Measurements from ENCODE around the gene LYZL2. TPM values are rescaled to one million over a fixed set of nuclear protein-coding genes. Genes with fewer than 3 reads are reported as not detected.

Gene LYZL2
- total RNA-seq, 1 donor from 2014 or later = not detected

- Histone ChIP-seq H3K4me3 (ENCODE audit: insufficient read depth, low read depth, low read length) (no peak overlapping the region), H3K27me3 (ENCODE audit: insufficient read depth, low read length) (peaks cover 4% of the 10 kb centered on the region), H2AFZ (ENCODE audit: low read depth, low read length) (no peak overlapping the region), H3K27ac (ENCODE audit: low read depth, low read length) (no peak overlapping the region), H4K20me1 (ENCODE audit: insufficient read depth, low read length) (no peaks in the 10 kb centered on the region), H3K4me1 (ENCODE audit: insufficient read depth, low read length) (no peaks in the 10 kb centered on the region), H3K79me2 (ENCODE audit: insufficient read depth, low read length) (no peaks in the 10 kb centered on the region), H3K36me3 (ENCODE audit: insufficient read depth, low read length) (no peaks in the 10 kb centered on the region), H3K4me2 (ENCODE audit: low read length) (no peak overlapping the region), H3K9ac (ENCODE audit: low read length) (no peak overlapping the region), H3K9me3 (ENCODE audit: insufficient read depth, low read depth, low read length) (no peaks in the 10 kb centered on the region)
- DNase-seq (ENCODE audit: low read depth) (no peak), FAIRE-seq (no peak)
- Mint-ChIP-seq H3K4me3 (ENCODE audit: unreplicated experiment) (no peak overlapping the region), H3K9me3 (ENCODE audit: unreplicated experiment) (no peaks in the 10 kb centered on the region), H3K4me1 (ENCODE audit: low read depth, unreplicated experiment) (no peaks in the 10 kb centered on the region), H3K27ac (ENCODE audit: unreplicated experiment) (no peak overlapping the region), H3K27me3 (ENCODE audit: low read depth, unreplicated experiment) (peaks cover 4% of the 10 kb centered on the region), H3K36me3 (ENCODE audit: low read depth, unreplicated experiment) (no peaks in the 10 kb centered on the region)
- TF ChIP-seq EZH2 (IDR thresholded peaks at IDR 0.05; ENCODE audit: insufficient read depth, low read length) (no peak), CTCF (IDR thresholded peaks at IDR 0.05; ENCODE audit: insufficient read depth, low read depth, low read length) (no peak)
Measured at GRCh38 chr10:30573721-30574431, 55.7 kb downstream of the LYZL2 start.

GRCh38 chr10:30565449-30565848 lies 64.1 kb downstream of the LYZL2 start:
- no peak for TF ChIP-seq CTCF (IDR thresholded peaks at IDR 0.05; ENCODE audit: insufficient read depth, low read depth, low read length)
- TF ChIP-seq EZH2 (IDR thresholded peaks at IDR 0.05; ENCODE audit: insufficient read depth, low read length) = no peak
- DNase-seq (ENCODE audit: low read depth) (no peak), FAIRE-seq (no peak)
- Mint-ChIP-seq H3K9me3 (ENCODE audit: unreplicated experiment) (peaks cover 3% of the 10 kb centered on the region), H3K36me3 (ENCODE audit: low read depth, unreplicated experiment) (no peaks in the 10 kb centered on the region), H3K27ac (ENCODE audit: unreplicated experiment) (no peak overlapping the region), H3K4me3 (ENCODE audit: unreplicated experiment) (no peak overlapping the region), H3K4me1 (ENCODE audit: low read depth, unreplicated experiment) (no peaks in the 10 kb centered on the region), H3K27me3 (ENCODE audit: low read depth, unreplicated experiment) (no peaks in the 10 kb centered on the region)
- Histone ChIP-seq H3K27ac (ENCODE audit: low read depth, low read length) (no peak overlapping the region), H3K79me2 (ENCODE audit: insufficient read depth, low read length) (no peaks in the 10 kb centered on the region), H4K20me1 (ENCODE audit: insufficient read depth, low read length) (no peaks in the 10 kb centered on the region), H3K36me3 (ENCODE audit: insufficient read depth, low read length) (no peaks in the 10 kb centered on the region), H2AFZ (ENCODE audit: low read depth, low read length) (no peak overlapping the region), H3K27me3 (ENCODE audit: insufficient read depth, low read length) (peaks cover 3% of the 10 kb centered on the region), H3K4me2 (ENCODE audit: low read length) (no peak overlapping the region), H3K9me3 (ENCODE audit: insufficient read depth, low read depth, low read length) (no peaks in the 10 kb centered on the region), H3K4me3 (ENCODE audit: insufficient read depth, low read depth, low read length) (no peak overlapping the region), H3K4me1 (ENCODE audit: insufficient read depth, low read length) (no peaks in the 10 kb centered on the region), H3K9ac (ENCODE audit: low read length) (no peak overlapping the region)

- Histone ChIP-seq H3K9me3 (ENCODE audit: insufficient read depth, low read depth, low read length) (no peaks in the 10 kb centered on the region), H3K4me3 (ENCODE audit: insufficient read depth, low read depth, low read length) (no peak overlapping the region), H3K4me1 (ENCODE audit: insufficient read depth, low read length) (peaks cover 4% of the 10 kb centered on the region), H3K4me2 (ENCODE audit: low read length) (no peak overlapping the region), H4K20me1 (ENCODE audit: insufficient read depth, low read length) (no peaks in the 10 kb centered on the region), H2AFZ (ENCODE audit: low read depth, low read length) (no peak overlapping the region), H3K27me3 (ENCODE audit: insufficient read depth, low read length) (peaks cover 3% of the 10 kb centered on the region), H3K36me3 (ENCODE audit: insufficient read depth, low read length) (no peaks in the 10 kb centered on the region), H3K27ac (ENCODE audit: low read depth, low read length) (no peak overlapping the region), H3K9ac (ENCODE audit: low read length) (no peak overlapping the region), H3K79me2 (ENCODE audit: insufficient read depth, low read length) (no peaks in the 10 kb centered on the region)
- H3K4me3 Mint-ChIP-seq (ENCODE audit: unreplicated experiment) = no peak overlapping the region
- no peak overlapping the region for H3K27ac Mint-ChIP-seq (ENCODE audit: unreplicated experiment)
- FAIRE-seq (no peak), DNase-seq (ENCODE audit: low read depth) (no peak)
- no peaks in the 10 kb centered on the region for H3K4me1 Mint-ChIP-seq (ENCODE audit: low read depth, unreplicated experiment)
- peaks cover 5% of the 10 kb centered on the region for H3K9me3 Mint-ChIP-seq (ENCODE audit: unreplicated experiment)
- no peak for TF ChIP-seq CTCF (IDR thresholded peaks at IDR 0.05; ENCODE audit: insufficient read depth, low read depth, low read length)
- no peak for TF ChIP-seq EZH2 (IDR thresholded peaks at IDR 0.05; ENCODE audit: insufficient read depth, low read length)
- no peaks in the 10 kb centered on the region for H3K27me3 Mint-ChIP-seq (ENCODE audit: low read depth, unreplicated experiment)
- no peaks in the 10 kb centered on the region for H3K36me3 Mint-ChIP-seq (ENCODE audit: low read depth, unreplicated experiment)
Measured at GRCh38 chr10:30562787-30563186, 66.8 kb downstream of the LYZL2 start.
